Left ventricle myocardium superior (tissue), 1 donor: ENCODE results near the gene PRKG2. TPM values are rescaled to one million over a fixed set of nuclear protein-coding genes. Genes with fewer than 3 reads are reported as not detected.
A peak's percentile ranks its signal among the peaks of the same experiment; 100 is the strongest.

ENCODE experiments used
- ATAC-seq: fragments of 200-7000 bp; cut with Tn5 transposase; one replicate; pipeline ENCODE4 v1.9.1; 2020; ENCODE audit warnings: mild to moderate bottlenecking, moderate library complexity
- DNase-seq: peaks from one replicate; pipeline ENCODE4 v3.0.0-alpha.2; 2020
- intact Hi-C: fragments of 100-400 bp; cut with micrococcal nuclease; formaldehyde crosslinking; loops from one replicate; pipeline ENCODE4 v1.11.0; 2022
- total RNA-seq: library from RNA; stranded (reverse); fragmentation: NEBNext Ultra II Directional; extraction: Animal tissue kit (Norgen Biotek cat#: 25700); gene quantifications from one replicate; pipeline ENCODE4 v1.2.1, GENCODE V29; 2021
- donor health status: DM: no; HTN: yes; CAD: no; lungs with severe emphysema.

Gene PRKG2
- total RNA-seq, 1 donor from 2014 or later: 0.17 TPM

DNA sequence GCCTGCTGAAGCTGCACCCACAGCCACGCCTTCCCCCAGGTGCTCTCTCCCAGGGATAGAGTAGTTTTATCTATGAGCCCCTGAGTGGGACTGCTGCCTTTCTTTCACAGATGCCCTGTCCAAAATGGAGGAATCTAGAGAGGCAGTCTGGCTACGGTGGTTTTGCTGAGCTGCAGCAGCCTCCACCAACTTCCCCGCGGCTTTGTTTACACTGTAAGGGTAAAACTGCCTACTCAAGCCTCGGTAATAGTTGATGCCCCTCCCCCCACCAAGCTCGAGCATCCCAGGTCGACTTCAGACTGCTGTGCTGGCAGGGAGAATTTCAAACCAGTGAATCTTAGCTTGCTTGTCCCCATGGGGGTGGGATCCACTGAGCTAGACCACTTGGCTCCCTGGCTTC lies 84.5 kb downstream of the PRKG2 start:
- no peak for DNase-seq
- no peak for ATAC-seq
- intact Hi-C loops: no loop called here

DNA sequence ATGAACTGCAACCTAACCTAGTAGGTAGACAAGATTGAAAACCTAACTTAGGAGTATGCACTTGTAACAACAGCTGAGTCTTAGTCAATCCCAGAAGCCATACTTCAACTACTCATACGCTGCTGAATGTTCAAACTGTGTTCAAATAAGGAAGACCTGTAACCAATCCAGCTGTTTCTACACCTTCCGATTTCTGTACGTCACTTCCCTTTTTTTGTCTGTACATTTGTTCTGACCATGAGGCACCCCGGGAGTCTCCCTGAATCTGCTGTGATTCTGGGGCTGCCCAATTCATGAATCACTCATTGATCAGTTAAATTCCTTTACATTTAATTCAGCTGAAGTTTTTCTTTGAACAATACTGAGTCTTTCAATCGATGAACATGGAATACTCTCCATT lies 95.0 kb downstream of the PRKG2 start:
- DNase-seq (no peak), ATAC-seq (no peak)
- intact Hi-C loops: no loop called here

DNA sequence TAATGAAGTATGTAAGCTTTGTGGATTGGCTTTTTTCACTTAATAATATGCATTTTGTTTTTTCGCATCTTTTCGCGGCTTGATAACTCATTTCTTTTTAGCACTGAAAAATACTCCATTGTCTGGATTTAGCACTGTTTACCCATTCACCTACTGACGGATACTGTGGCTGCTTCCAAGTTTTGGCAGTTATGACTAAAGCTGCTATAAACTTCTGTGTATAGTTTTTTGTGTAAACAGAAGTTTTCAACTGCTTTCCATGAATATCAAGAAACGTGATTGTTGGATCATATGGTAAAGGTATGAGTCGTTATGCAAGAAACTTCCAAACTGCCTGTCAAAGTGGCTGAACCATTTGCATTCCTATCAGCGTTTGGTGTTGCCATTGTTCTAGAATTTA lies 96.9 kb downstream of the PRKG2 start:
- intact Hi-C loops: no loop called here
- ATAC-seq (no peak), DNase-seq (no peak)

DNA sequence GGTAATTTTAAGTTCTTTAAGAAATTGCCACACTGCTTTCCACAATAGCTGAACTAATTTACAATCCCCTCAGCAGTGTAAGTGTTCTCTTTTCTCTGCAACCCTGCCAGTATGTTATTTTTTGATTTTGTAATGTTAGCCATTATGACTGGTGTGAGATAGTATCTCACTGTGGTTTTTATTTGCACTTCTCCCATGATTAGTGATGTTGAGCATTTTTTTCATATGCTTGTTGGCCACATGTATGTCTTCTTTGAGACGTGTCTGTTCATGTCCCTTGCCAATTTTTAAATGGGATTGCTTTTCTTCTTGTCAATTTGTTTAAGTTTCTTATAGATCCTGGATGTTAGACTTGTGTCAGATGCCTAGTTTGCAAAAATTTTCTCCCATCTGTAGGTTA lies 98.5 kb downstream of the PRKG2 start:
- intact Hi-C loops: no loop called here

DNA sequence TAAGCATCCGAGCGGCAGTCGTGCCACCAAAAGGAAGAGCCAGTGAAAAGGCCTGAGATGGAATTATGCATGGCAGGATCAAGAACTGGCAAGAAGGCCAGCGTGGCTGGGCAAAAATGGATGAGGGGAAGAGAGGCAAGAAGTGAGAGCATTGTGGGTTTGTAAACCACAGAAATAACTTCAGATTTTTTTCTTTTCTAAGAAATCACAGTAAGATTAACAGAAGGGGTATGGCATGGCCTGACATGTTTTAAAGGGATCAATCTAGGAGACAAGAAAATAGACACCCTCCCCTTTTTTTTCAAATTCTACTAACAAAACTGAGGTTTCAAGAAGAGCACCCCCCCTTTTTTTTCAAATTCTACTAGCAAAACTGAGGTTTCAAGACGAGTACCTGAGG lies 102.0 kb downstream of the PRKG2 start:
- intact Hi-C loops: no loop called here
- DNase-seq (no peak), ATAC-seq (no peak)

More for the DNA sequence above, 98.5 kb downstream of the PRKG2 start:
- DNase-seq (no peak), ATAC-seq (no peak)

DNA sequence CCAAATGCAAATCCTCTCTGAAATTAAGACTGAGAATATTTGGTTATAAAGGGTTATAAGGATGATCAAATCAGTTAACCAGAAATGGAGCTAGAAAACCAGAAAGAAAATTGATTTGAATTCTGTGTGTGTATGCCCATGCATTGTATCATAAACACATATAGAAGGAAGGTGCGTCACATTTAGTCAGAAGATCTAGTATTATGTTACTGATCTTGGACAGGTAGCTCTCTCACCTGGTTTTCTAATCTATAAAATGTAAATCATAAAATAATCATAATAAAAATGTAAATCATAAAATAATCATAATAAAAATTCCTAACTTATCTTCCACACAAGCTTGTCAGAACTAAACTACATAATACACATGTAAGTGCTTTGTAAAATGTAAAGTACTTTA lies 105.7 kb downstream of the PRKG2 start:
- intact Hi-C loops: no loop called here
- no peak for ATAC-seq
- no peak for DNase-seq

DNA sequence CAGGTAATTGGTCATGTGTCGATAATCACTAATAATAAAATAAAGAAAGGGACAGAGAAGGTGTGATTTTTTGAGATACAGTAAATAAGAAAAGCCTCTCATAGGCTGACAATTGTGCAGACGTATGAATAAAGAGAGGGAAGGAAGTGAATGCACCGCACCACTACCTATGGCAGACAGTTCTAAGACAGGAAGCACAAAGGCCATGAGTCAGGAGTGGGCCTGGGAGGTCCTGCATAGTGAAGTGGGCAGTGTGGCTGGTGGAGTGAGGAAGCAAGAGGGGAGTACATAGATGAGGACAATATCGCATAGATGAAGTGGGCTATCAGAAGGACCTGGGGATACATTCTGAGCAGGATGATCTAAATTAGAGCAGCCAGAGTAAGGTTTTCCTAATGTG lies 108.9 kb downstream of the PRKG2 start:
- intact Hi-C loops: no loop called here
- DNase-seq: no peak
- no peak for ATAC-seq

DNA sequence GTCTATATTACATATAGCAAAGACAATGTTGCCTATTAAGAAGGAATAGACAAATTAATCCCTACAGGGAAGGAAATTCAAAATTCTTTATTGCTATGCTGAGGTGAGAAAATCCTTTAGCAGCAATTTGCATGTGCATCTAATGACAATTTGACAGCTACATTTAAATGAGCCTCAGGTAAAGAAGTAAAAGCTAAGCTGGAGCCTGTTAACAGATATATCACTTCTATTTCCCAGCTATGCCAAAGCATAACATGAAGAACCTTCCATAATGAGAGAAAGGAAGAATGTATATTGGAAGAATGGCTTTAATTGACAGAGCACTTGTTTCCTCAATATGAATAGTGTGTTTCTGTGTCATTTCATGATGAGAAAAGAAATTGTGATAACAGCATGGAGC lies 112.9 kb downstream of the PRKG2 start:
- DNase-seq (no peak), ATAC-seq (no peak)
- intact Hi-C loops: no loop called here

DNA sequence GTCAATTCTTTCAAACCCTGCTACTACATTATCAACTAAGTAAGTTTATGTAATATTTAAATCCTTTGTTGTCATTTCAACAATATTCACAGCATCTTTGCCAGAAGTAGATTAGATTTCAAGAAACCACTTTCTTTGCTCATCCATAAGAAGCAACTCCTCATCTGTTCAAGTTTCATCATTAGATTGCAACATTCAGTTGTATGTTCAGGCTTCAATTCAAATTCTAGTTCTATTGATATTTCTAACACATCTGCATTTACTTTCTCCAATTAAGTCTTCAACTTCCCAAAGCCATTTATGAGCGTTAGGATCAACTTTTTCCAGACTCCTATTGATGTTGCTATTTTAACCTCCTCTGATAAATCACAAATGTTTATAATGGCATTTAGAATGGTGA lies 118.5 kb downstream of the PRKG2 start:
- intact Hi-C loops: no loop called here
- ATAC-seq: no peak

DNA sequence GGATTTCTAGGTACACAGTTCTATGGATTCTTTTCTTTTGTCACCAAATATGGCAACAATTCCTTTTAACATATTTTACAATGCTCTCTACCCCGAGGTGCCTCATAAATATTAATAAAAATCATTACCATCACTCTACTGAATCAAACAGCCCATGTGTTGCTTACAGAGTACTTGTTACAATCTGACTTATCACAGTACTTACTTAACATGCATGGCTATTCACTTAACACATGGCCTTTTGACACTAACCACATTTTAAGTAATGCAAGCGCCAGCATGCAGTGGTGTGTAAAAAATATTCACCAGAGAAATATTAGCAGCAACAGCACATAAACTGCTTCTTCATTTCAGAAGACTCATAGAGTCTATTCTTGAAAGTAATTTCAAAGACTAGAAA lies 119.6 kb downstream of the PRKG2 start:
- intact Hi-C loops: no loop called here
- no peak for ATAC-seq
- DNase-seq: no peak

More for the DNA sequence above, 118.5 kb downstream of the PRKG2 start:
- no peak for DNase-seq

DNA sequence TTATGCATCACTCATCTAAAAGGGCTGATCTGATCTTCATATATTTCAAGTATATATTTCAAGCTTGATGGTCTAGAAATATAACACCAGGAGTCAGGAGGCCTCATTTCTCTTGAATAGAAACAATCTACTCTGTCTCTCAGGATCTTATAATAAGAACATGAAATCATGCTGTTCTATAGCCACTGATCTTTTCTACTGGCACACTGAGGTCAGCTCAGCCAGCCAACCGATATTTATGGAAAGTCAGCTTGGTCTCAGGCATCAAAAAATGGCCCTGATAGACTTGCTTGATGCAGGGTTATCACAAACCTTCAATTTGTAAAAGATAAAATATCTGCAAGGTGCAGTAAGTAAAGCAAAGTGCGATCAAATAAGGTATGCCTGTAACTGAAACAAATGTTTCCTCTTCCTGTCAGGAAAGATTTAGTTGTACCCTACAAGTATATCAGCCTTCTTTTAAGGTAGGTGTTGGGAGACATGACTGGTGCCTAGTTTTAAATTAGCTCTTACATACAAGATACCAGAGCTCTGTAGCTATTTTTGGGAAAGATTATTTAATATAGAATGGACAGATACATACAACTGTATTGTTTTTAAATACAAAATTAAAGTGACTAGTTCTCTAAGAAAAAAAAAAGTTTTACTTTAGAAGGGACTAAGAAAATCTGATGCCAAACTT lies 121.2 kb downstream of the PRKG2 start:
- peak; percentile 90 for ATAC-seq
- DNase-seq: no peak
- intact Hi-C loops: no loop called here

DNA sequence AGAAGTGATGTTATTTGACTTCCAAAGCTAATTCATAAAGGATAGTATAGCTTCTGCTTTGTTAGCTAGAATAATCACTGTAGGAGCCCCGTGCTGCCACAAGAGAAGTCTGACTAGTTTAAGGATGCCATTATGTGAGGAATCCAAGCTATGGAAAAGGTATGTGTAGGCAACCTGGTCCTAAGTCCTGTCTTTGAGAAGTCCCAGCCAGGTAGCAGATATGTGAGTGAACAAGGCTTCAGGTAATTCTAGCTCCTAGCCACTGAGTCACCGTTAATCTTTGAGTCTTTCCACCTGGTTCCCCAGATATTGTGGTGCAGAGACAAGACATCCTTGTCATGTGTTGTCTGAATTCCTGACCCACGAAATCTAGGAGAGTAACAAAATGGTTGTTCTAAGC lies 129.0 kb downstream of the PRKG2 start:
- no peak for ATAC-seq
- intact Hi-C loops: no loop called here

DNA sequence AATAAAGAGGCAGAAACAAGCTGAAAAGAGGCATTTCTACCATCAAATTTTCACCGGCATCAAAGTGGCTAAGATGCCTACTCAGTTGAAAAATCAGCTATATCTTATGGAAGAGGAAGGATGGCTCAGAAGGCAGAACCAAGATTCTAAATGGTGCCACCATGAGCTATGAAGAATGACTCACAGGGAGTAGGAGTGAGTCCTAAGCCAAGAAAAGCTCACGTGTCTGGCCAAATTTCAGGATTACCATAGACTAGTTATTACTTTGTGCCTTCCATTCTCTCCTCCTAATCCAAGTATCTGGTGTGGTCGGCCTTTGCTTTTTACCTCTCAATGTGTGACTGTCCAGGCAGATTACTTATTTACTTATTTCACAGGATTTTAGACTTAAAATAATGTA lies 129.7 kb downstream of the PRKG2 start:
- DNase-seq: no peak
- intact Hi-C loops: no loop called here
- ATAC-seq: no peak

More for the DNA sequence above, 129.0 kb downstream of the PRKG2 start:
- no peak for DNase-seq

DNA sequence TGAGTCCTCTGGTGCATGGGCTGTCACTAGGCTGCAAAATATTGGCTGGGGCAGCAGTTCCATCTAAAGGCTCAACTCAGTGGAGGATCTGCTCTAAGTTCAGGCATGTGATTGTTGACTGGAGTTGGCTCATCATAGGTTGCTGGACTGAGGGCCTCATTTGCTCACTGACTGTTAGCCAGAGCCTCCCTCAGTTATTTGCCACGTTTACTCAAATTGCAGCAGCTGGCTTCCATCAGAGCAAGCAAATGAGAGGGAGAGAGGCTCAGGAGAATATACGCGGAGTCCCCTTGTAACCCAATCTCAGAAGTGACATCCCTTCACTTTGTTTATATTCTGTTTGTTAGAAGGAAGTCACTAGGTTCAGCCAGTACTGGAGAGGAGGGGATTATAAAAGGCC lies 130.4 kb downstream of the PRKG2 start:
- intact Hi-C loops: no loop called here
- ATAC-seq (no peak), DNase-seq (no peak)

DNA sequence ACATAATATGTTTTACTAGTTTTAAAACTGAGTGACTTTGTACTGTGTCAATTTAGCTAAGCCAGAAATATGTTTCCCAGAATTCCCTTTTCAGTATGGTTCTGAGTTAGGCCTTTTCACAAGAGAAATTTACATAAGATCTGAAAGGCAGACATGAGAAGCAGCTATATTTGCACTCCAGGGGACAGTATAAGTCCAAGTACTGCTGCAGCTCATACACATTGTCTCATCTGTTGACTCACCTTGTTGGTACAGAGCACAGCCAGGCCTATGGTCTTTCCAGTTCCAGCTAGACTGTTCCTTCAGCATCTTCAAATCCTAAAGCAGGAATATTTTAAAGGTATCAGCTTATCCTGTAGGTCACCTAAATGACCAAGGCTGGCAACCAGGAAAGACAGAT lies 131.0 kb downstream of the PRKG2 start:
- DNase-seq (no peak), ATAC-seq (no peak)
- intact Hi-C loops: no loop called here

DNA sequence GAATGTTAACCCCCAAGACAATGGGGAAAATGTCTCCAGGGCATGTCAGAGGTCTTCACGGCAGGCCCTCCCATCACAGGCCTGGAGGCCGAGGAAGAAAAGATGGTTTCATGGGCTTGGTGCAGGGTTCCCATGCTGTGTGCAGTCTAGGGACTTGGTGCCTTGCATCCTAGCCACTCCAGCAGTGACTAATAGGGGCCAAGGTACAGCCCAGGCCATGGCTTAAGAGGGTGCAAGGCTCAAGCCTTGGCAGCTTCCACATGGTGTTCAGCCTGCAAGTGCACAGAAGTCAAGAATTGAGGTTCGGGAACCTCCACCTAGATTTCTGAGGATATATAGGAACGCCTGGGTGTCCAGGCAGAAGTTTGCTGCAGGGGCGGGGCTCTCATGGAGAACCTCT lies 133.9 kb downstream of the PRKG2 start:
- DNase-seq (no peak), ATAC-seq (no peak)
- intact Hi-C loops: no loop called here

DNA sequence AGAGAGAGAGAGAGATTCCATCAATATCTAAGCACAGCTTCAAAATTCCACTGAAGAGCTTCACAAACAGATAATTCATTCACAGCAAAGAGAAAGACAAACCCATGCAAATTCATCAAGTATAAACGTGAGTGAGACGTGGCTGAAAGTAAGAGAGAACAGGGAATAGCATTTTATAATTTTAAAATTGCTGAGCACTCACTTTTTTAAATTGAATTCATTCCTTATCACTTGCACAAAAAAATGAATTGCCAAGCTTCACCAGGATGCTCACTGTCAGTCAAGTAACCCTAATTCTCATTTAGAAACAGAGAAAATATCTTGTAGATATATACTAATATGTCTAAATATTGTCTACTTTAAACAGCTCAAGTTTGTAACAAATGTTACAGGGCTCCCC lies 144.0 kb downstream of the PRKG2 start:
- intact Hi-C loops: no loop called here
- DNase-seq (no peak), ATAC-seq (no peak)

DNA sequence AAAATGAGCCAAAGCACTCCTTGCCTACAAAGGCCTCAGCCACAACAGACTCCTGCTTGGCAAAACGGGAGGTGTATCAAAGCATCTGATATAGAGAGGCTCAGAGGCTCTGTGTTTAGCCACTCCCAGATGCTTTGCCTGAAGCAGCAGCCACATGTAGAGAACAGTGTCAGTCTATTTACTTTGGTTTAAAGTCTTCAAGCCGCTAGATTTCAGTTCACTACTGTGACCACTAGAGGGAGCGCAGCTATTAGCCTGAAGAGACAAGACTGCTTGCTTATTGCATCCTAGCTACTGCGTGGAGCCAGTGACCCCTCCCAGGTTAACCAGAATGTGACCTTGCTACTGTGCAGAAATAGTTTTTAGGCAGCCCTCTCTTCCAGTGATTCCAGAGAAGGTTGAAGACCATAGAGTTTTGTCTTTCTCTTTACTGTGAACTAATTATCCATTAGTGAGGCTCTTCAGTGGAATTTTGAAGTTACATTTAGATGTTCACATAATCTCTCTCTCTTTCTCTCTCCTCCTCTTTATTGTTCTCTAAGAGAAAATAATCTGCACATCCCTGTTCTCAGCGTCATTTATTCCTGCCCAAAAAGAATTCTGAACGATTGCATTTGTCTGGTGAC lies 145.2 kb downstream of the PRKG2 start:
- intact Hi-C loops: loop anchor here (2.0 kb wide), 1 partner anchor 281 kb away; no protein-coding TSS in a partner anchor
- DNase-seq (no peak), ATAC-seq (peak; percentile 74)

DNA sequence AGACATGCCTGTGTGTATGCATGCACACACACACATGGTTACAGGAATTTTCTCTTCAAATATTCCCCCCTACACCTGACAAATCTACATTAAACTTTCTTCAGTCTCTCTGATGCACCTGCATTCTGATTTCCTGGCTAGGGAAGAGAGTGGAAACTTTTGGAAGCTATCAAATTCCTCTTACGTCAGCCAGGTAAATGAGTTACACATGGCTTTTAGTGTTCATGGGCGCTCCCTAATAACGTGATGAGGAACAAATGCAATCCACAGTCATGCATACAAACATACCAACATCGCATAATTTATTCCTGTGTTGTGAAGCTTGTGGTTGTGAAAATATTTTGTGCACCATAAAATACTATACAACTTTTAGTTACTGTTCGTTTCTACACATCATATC lies 149.6 kb downstream of the PRKG2 start:
- intact Hi-C loops: no loop called here
- DNase-seq: no peak
- ATAC-seq: no peak

DNA sequence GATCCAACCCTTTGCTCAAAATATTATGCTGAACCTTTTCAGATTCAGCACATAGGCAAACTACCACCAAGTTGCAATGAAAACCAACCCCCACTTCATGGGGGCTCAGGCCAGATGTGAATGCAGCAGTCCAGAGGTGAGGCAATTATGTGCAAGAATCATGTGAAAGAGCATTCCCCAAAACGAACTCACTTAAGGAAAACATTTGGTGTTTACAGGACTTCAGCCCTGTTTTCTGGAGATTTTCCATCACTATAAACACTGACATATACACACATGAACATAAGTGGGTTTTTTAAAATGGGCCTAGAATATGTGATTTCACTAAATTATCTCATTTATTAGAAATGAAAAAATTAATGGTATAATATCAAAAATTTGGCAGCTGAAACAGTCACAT lies 153.0 kb downstream of the PRKG2 start:
- no peak for ATAC-seq
- intact Hi-C loops: no loop called here
- no peak for DNase-seq

DNA sequence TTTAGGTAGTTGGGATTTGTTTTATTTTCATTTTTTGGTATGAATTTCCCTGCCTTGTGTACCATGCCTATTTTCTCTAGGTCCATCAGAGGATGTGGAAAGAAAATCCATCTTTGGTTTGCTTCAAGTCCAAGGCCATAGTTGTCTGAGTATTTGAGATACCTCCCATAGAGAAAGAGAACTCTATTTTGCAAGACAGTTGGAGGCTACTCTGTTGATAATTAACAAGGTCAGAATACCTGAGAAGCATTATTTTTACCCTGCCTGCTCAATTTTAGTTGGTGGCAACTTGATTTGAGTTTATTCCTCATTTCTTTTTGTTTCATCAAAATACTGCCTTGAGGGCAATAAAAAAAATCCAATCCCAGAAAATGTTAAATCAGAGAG lies 153.7 kb downstream of the PRKG2 start:
- DNase-seq: no peak

More for the DNA sequence above, 153.7 kb downstream of the PRKG2 start:
- intact Hi-C loops: no loop called here
- ATAC-seq: no peak
